ENCODE measurements around the gene RASSF1.
A peak's percentile ranks its signal among the peaks of the same experiment; 100 is the strongest.
"Not testable (repeated sequence)": the region's sequence is repeated elsewhere in the genome, so short reads cannot be mapped to it uniquely, and the experiment has no call there.

Gene RASSF1

GRCh38 chr3:50298836-50299637, 41.6 kb downstream of the RASSF1 start, which contains the start of the genes HYAL3 and NAA80:
Gene HYAL3 (minus strand): TSS chr3:50299405. CDS start chr3:50295602, 3,803 bp downstream.
Gene NAA80 (minus strand): TSS chr3:50299405. CDS start chr3:50297463, 1,942 bp downstream.
- DNase-seq: peak; percentile 89

GRCh38 chr3:50297896-50298725, 42.5 kb downstream of the RASSF1 start:
- no peak for DNase-seq

- no peak for DNase-seq
Observed at GRCh38 chr3:50297384-50297775, 43.3 kb downstream of the RASSF1 start.

GRCh38 chr3:50296721-50297383, 43.8 kb downstream of the RASSF1 start:
- DNase-seq: no peak

GRCh38 chr3:50295553-50296431, 44.8 kb downstream of the RASSF1 start:
- no peak for DNase-seq

- no peak for DNase-seq
Observed at GRCh38 chr3:50294492-50295403, 45.9 kb downstream of the RASSF1 start.

- no peak for DNase-seq
Observed at GRCh38 chr3:50294089-50294488, 46.5 kb downstream of the RASSF1 start.

- DNase-seq: no peak
Observed at GRCh38 chr3:50293079-50293801, 47.4 kb downstream of the RASSF1 start.

- DNase-seq: peak; percentile 83
Observed at GRCh38 chr3:50292159-50293078, 48.2 kb downstream of the RASSF1 start, which contains the start of gene IFRD2. Gene IFRD2 (minus strand): TSS chr3:50292429. CDS start chr3:50292274, 155 bp downstream.

GRCh38 chr3:50290161-50290641, 50.4 kb downstream of the RASSF1 start:
- no peak for DNase-seq

- DNase-seq: no peak
Observed at GRCh38 chr3:50289130-50289529, 51.5 kb downstream of the RASSF1 start.

GRCh38 chr3:50288387-50289007, 52.1 kb downstream of the RASSF1 start:
- no peak for DNase-seq

- DNase-seq: no peak
Observed at GRCh38 chr3:50287262-50287661, 53.4 kb downstream of the RASSF1 start.

- no peak for DNase-seq
Observed at GRCh38 chr3:50286322-50287227, 54.1 kb downstream of the RASSF1 start.

- not testable (repeated sequence) for DNase-seq
Observed at GRCh38 chr3:50284121-50284520, 56.5 kb downstream of the RASSF1 start.
